Bronchial epithelial cell (primary cell): ENCODE data around the gene CDR2L. TPM values are rescaled to one million over a fixed set of nuclear protein-coding genes. Genes with fewer than 3 reads are reported as not detected.

ENCODE experiments used
- DNase-seq: peaks from one replicate; pipeline ENCODE4 v3.0.0-alpha.2; 2010; ENCODE audit warnings: low read depth
- FAIRE-seq: peaks from 2 replicates; lab custom pipeline; 2011; peaks lifted over from hg19 to GRCh38; lab: Jason Lieb, UNC
- H3K27me3 ChIP-seq: 2 replicates; pipeline ENCODE4 v1.5.1; 2011; ENCODE audit warnings: low read length; ENCODE audit not compliant: control insufficient read depth, insufficient read depth
- H3K36me3 ChIP-seq: 2 replicates; pipeline ENCODE4 v1.5.1; 2011; ENCODE audit warnings: low read length; ENCODE audit not compliant: control insufficient read depth, insufficient read depth
- H3K4me3 ChIP-seq: 2 replicates; pipeline ENCODE4 v1.5.1; 2011; ENCODE audit warnings: mild to moderate bottlenecking, low read depth, low read length, control low read depth
- total RNA-seq: library from RNA; depleted of rRNA; stranded (reverse); fragments of >200 nt; gene quantifications from 2 replicates; pipeline ENCODE4 v1.2.1, GENCODE V29; 2014
- TF ChIP-seq, protein P1 (sequence below): IDR thresholded peaks from 2 replicates; pipeline ENCODE4 v1.5.1; 2011; ENCODE audit warnings: mild to moderate bottlenecking, moderate library complexity, low read length, control low read depth, inconsistent platforms; ENCODE audit not compliant: insufficient read depth, severe bottlenecking

CDR2L gene
- total RNA-seq, 1 donor from 2014 or later: 6.1 TPM

- TF ChIP-seq, protein P1, sequence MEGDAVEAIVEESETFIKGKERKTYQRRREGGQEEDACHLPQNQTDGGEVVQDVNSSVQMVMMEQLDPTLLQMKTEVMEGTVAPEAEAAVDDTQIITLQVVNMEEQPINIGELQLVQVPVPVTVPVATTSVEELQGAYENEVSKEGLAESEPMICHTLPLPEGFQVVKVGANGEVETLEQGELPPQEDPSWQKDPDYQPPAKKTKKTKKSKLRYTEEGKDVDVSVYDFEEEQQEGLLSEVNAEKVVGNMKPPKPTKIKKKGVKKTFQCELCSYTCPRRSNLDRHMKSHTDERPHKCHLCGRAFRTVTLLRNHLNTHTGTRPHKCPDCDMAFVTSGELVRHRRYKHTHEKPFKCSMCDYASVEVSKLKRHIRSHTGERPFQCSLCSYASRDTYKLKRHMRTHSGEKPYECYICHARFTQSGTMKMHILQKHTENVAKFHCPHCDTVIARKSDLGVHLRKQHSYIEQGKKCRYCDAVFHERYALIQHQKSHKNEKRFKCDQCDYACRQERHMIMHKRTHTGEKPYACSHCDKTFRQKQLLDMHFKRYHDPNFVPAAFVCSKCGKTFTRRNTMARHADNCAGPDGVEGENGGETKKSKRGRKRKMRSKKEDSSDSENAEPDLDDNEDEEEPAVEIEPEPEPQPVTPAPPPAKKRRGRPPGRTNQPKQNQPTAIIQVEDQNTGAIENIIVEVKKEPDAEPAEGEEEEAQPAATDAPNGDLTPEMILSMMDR: no peak
- Histone ChIP-seq H3K27me3 (no peaks in the 10 kb centered on the region), H3K4me3 (no peak overlapping the region), H3K36me3 (no peaks in the 10 kb centered on the region)
- DNase-seq (no peak), FAIRE-seq (no peak)
Measured at GRCh38 chr17:74990581-74991105, 3.2 kb downstream of the CDR2L start.

GRCh38 chr17:74992223-74992622, 4.8 kb downstream of the CDR2L start:
- TF ChIP-seq, protein P1: no peak
- Histone ChIP-seq H3K36me3 (no peaks in the 10 kb centered on the region), H3K27me3 (no peaks in the 10 kb centered on the region), H3K4me3 (no peak overlapping the region)
- no peak for DNase-seq
- FAIRE-seq: no peak

DNA sequence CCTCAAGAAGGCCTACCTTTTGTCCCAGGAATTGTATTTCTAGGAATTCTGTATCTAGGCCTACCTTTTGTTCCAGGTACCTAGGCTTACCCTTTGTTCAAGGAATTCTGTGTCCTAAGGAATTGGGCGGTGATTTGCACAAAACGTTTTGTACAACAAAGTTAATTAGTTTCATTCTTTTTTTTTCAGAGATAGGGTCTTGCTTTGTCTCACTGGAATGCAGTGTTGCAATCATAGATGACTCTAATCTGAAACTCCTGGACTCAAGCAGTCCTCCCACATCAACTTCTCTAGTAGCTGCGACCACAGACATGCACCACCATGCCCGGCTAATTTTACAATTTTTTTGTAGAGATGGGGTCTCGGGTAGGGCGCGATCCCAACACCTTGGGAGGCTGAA, 7.0 kb downstream of the CDR2L start:
- H3K27me3 ChIP-seq: no peaks in the 10 kb centered on the region
- TF ChIP-seq, protein P1: no peak
- H3K4me3 ChIP-seq: no peak overlapping the region
- H3K36me3 ChIP-seq: no peaks in the 10 kb centered on the region
- FAIRE-seq (no peak), DNase-seq (peak; percentile 53)

GRCh38 chr17:74995847-74996246, 8.4 kb downstream of the CDR2L start:
- DNase-seq: no peak
- no peak for FAIRE-seq
- no peaks in the 10 kb centered on the region for H3K27me3 ChIP-seq
- TF ChIP-seq, protein P1: no peak
- no peaks in the 10 kb centered on the region for H3K36me3 ChIP-seq
- no peak overlapping the region for H3K4me3 ChIP-seq

DNA sequence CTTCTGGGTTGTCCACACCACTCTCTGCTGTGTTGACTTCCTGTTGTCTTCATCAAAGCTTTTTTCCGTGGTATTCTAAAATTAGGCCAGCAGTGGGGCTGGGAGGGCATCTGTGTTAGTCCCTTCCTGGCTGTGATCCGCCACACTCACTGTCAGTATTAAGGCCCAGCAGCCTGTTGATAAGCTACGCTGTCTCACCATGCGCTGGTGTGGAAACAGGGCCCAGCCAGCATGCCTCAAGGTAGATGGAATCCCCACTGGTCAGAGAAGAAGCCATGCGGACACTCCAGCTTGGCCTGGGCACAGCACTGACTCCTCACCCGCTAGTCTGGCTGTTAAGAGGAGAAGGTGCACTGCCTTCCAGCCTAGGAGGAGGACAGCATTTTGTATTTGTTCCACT, 11.4 kb downstream of the CDR2L start:
- Histone ChIP-seq H3K36me3 (peaks cover 11% of the 10 kb centered on the region), H3K4me3 (no peak overlapping the region), H3K27me3 (no peaks in the 10 kb centered on the region)
- no peak for FAIRE-seq
- TF ChIP-seq, protein P1: no peak
- DNase-seq: no peak

DNA sequence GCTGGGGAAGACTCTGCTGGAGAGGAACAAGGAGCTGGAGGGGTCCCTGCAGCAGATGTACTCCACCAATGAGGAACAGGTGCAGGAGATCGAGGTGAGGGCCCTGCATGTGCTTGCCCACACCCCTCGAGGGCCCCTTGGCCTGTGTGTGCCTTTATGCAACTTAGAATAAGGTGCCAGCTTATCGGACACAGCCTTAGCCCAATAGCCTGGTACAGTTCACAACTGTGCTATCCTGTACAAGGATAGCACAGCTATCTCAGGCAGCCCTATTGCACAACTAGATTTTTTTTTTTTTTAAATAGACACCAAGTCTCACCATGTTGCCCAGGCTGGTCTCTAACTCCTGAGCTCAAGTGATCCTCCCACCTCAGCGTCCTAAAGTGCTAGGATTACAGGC, 12.1 kb downstream of the CDR2L start:
- H3K36me3 ChIP-seq: peaks cover 11% of the 10 kb centered on the region
- FAIRE-seq (no peak), DNase-seq (no peak)
- no peaks in the 10 kb centered on the region for H3K27me3 ChIP-seq
- TF ChIP-seq, protein P1: no peak
- H3K4me3 ChIP-seq: no peak overlapping the region
